K562 (cell line): ENCODE measurements around the gene GAK. TPM values are rescaled to one million over a fixed set of nuclear protein-coding genes. Genes with fewer than 3 reads are reported as not detected.
A peak's percentile ranks its signal among the peaks of the same experiment; 100 is the strongest.

Experiments used
- ATAC-seq: fragments of 200-7000 bp; cut with Tn5 transposase; 3 replicates; pipeline ENCODE4 v1.9.1; 2020; ENCODE audit warnings: moderate library complexity
- BruUV-seq: library from RNA; stranded (reverse); fragments of 400-500 nt; replicated peaks from 2 replicates; lab custom pipeline; 2021; lab: Mats Ljungman, UMichigan
- CTCF ChIA-PET: fragments of 300-600 bp; formaldehyde crosslinking; extraction: SDS; loops from one replicate; lab custom pipeline; 2021; ENCODE audit warnings: low intra/inter-chr PET ratio; lab: Yijun Ruan, JAX
- POLR2A ChIA-PET: fragments of 300-600, 350-650 bp; sonication (Branson Sonifier 250); formaldehyde crosslinking; extraction: SDS; loops from one replicate; lab custom pipeline; 2021; ENCODE audit warnings: antibody characterized with exemption, inconsistent platforms; lab: Yijun Ruan, JAX
- DNase-seq, 4 experiments: peaks; one replicate each; pipeline versions ENCODE4 v3.0.0 to v3.0.0-alpha.2; 2011 to 2018; ENCODE audit warnings: low spot score in 3 of 4, mixed read lengths in 3 of 4; ENCODE audit errors: extremely low read depth in 1 of 4
- FAIRE-seq: peaks from 2 replicates; lab custom pipeline; 2011; peaks lifted over from hg19 to GRCh38; lab: Jason Lieb, UNC
- H2AFZ ChIP-seq: 2 replicates; pipeline ENCODE4 v1.6.0; 2011; ENCODE audit warnings: low read depth, low read length, control low read depth, inconsistent platforms
- H3K27ac ChIP-seq: fragments of 200-600 bp; 3 replicates; pipeline ENCODE4 v1.8.0; 2011; ENCODE audit warnings: low read depth, mild to moderate bottlenecking, control low read depth, inconsistent platforms, low read length, moderate library complexity, mixed read lengths; ENCODE audit errors: extremely low read depth
- H3K27me3 ChIP-seq, 2 experiments: fragments of 300-600 bp in 1 of 2; 2 replicates in 1 of 2; 3 replicates in 1 of 2; pipeline versions ENCODE4 v1.6.0 to v1.8.0; 2011; ENCODE audit warnings: inconsistent platforms in 2 of 2, low read length in 2 of 2, mild to moderate bottlenecking in 1 of 2, mixed read lengths in 1 of 2, moderate library complexity in 1 of 2; ENCODE audit not compliant: control insufficient read depth in 2 of 2, insufficient read depth in 2 of 2
- H3K36me3 ChIP-seq: fragments of 300-600 bp; 3 replicates; pipeline ENCODE4 v1.8.0; 2011; ENCODE audit warnings: mild to moderate bottlenecking, low read length, inconsistent platforms; ENCODE audit not compliant: control insufficient read depth, insufficient read depth
- H3K4me1 ChIP-seq, 2 experiments: fragments of 200-600 bp in 1 of 2; replicated peaks in 1 of 2; 2 replicates in 1 of 2; 3 replicates in 1 of 2; pipeline versions ENCODE4 v1.5.1 to v1.8.0; 2011; ENCODE audit warnings: inconsistent platforms in 2 of 2, low read length in 2 of 2, mild to moderate bottlenecking in 1 of 2, mixed read lengths in 1 of 2, moderate library complexity in 1 of 2; ENCODE audit not compliant: control insufficient read depth in 2 of 2, insufficient read depth in 2 of 2
- H3K4me2 ChIP-seq: 2 replicates; pipeline ENCODE4 v1.6.1; 2011; ENCODE audit warnings: low read length, control low read depth, inconsistent platforms, mixed read lengths; ENCODE audit not compliant: insufficient read depth
- H3K4me3 ChIP-seq: fragments of 200-600 bp; sonication (generic), shearing (Covaris generic); 2 replicates; pipeline ENCODE4 v1.5.1; 2016; ENCODE audit warnings: control low read depth, inconsistent platforms
- H3K79me2 ChIP-seq: fragments of 200-600 bp; 3 replicates; pipeline ENCODE4 v1.8.0; 2011; ENCODE audit warnings: low read length, inconsistent platforms; ENCODE audit not compliant: control insufficient read depth, insufficient read depth
- H3K9ac ChIP-seq, 2 experiments: 2 replicates each; pipeline versions ENCODE4 v1.6.0 to v1.6.1; 2011; ENCODE audit warnings: low read depth in 2 of 2, low read length in 2 of 2, control low read depth in 1 of 2, inconsistent platforms in 1 of 2, mild to moderate bottlenecking in 1 of 2, mixed read lengths in 1 of 2; ENCODE audit not compliant: insufficient read depth in 1 of 2
- H3K9me1 ChIP-seq: one replicate; pipeline ENCODE4 v1.6.0; 2011; ENCODE audit warnings: inconsistent platforms, mild to moderate bottlenecking, low read length, moderate library complexity; ENCODE audit not compliant: control insufficient read depth, insufficient read depth
- H3K9me3 ChIP-seq: replicated peaks from 2 replicates; pipeline ENCODE4 v1.5.1; 2011; ENCODE audit warnings: low read depth, low read length, inconsistent platforms; ENCODE audit not compliant: control insufficient read depth, insufficient read depth
- H4K20me1 ChIP-seq: replicated peaks from 2 replicates; pipeline ENCODE4 v1.6.1; 2011; ENCODE audit warnings: low read length, inconsistent platforms, mixed read lengths; ENCODE audit not compliant: control insufficient read depth, insufficient read depth
- ARID3A ChIP-seq: IDR thresholded peaks from 2 replicates; pipeline ENCODE4 v1.6.1; 2012; ENCODE audit warnings: low read depth, low read length, improper control_type of control experiment, borderline replicate concordance
- CLOCK ChIP-seq: fragments of 250-450 bp; sonication (Bioruptor Pico); IDR thresholded peaks from 2 replicates; pipeline ENCODE4 v1.4.0; 2020; ENCODE audit warnings: mild to moderate bottlenecking, moderate library complexity, borderline replicate concordance
- HMGN3 ChIP-seq: IDR thresholded peaks from 2 replicates; pipeline ENCODE4 v1.6.1; 2011; ENCODE audit warnings: borderline replicate concordance, low read depth, mild to moderate bottlenecking, mixed read lengths, low read length; ENCODE audit not compliant: insufficient read length; ENCODE audit errors: extremely low read depth
- KLF6 ChIP-seq: fragments of 250-450 bp; sonication (Bioruptor Pico); IDR thresholded peaks from 2 replicates; pipeline ENCODE4 v1.4.0; 2020; ENCODE audit warnings: mild to moderate bottlenecking, moderate library complexity, borderline replicate concordance
- MAZ ChIP-seq, 2 experiments: fragments of 450-650 bp in 1 of 2; sonication (generic) in 1 of 2; formaldehyde crosslinking; IDR thresholded peaks in 1 of 2; conservative IDR thresholded peaks in 1 of 2; 2 replicates each; pipeline versions ENCODE4 v1.4.0 to v1.5.0; 2020; ENCODE audit warnings: mild to moderate bottlenecking in 1 of 2, missing genetic modification reagents in 1 of 2
- MYC ChIP-seq, 2 experiments: fragments of 250-450 bp in 1 of 2; sonication (Bioruptor Pico) in 1 of 2; IDR thresholded peaks; 2 replicates each; pipeline versions ENCODE4 v1.5.1 to v1.6.1; 2012 to 2021; ENCODE audit warnings: low read depth in 2 of 2, borderline replicate concordance in 1 of 2, improper control_type of control experiment in 1 of 2, low read length in 1 of 2, mild to moderate bottlenecking in 1 of 2, moderate library complexity in 1 of 2
- SMARCE1 ChIP-seq: fragments of 450-650 bp; IDR thresholded peaks from 2 replicates; pipeline ENCODE4 v1.7.1; 2016; ENCODE audit warnings: mild to moderate bottlenecking
- ZNF143 ChIP-seq: sonication (generic); formaldehyde crosslinking; IDR thresholded peaks from 2 replicates; pipeline ENCODE4 v1.9.0; 2022; ENCODE audit warnings: mild to moderate bottlenecking, missing genetic modification reagents
- ZNF347 ChIP-seq: fragments of 450-650 bp; formaldehyde crosslinking; IDR thresholded peaks from 2 replicates; pipeline ENCODE4 v1.4.0; 2020; ENCODE audit warnings: low read depth, mild to moderate bottlenecking, moderate library complexity
- WGBS: fragments of 100-300 bp; shearing (Covaris generic); methylation state at CpG from one replicate; pipeline ENCODE4 v1.1.6; 2016; ENCODE audit warnings: low coverage, mixed read lengths; ENCODE audit not compliant: insufficient coverage; ENCODE audit errors: missing lambda C conversion rate; 5-methylcytosine and 5-hydroxymethylcytosine counted together
- in situ Hi-C: fragments of 300-500 bp; cut with MboI; formaldehyde crosslinking; loops from 4 replicates; pipeline ENCODE4 v1.15.0; 2018; ENCODE audit warnings: inconsistent platforms, mixed read lengths
- intact Hi-C: fragments of 100-400 bp; cut with micrococcal nuclease; formaldehyde crosslinking; loops from 2 replicates; pipeline ENCODE4 v1.14.2; 2022
- polyA plus RNA-seq, 8 experiments: library from polyadenylated mRNA; depleted of rRNA in 4 of 8; stranded (reverse) in 5 of 8; unstranded in 3 of 8; fragments of >200 nt; fragmentation: Nextera tagmentation in 2 of 8; fragmentation: Illumina TruSeq in 1 of 8; extraction: Ambion mirVana in 2 of 8; extraction: Trizol in 1 of 8; gene quantifications; 2 replicates each; pipeline versions ENCODE4 v1.2.1 to v1.2.3, GENCODE V29; 2011 to 2014; ENCODE audit warnings: inconsistent platforms in 1 of 8, missing spikeins in 1 of 8
- total RNA-seq, 7 experiments: library from RNA; depleted of rRNA in 6 of 7; stranded (reverse); fragments of >200 nt in 6 of 7; fragmentation: Illumina TruSeq in 2 of 7; extraction: Trizol in 2 of 7; gene quantifications; 2 replicates each; pipeline versions ENCODE4 v1.2.1 to v1.2.3, GENCODE V29; 2011 to 2021; ENCODE audit warnings: low replicate concordance in 1 of 7

Gene GAK
- total and polyA plus RNA-seq, 9 of the 15 experiments (the other 6 are each of a cell fraction or from before 2014, with no cell fraction given) = 1.3 to 102 (median 16.2) TPM

- TF ChIP-seq HMGN3 (peak; percentile 64), CLOCK (CRISPR knock-in tag) (no peak)
- TF ChIP-seq, all 486 proteins: peak for 141
Observed at GRCh38 chr4:931960-932712, at the start of gene GAK, which contains the start of gene TMEM175 (continued).

- no peaks in the 10 kb centered on the region for H3K9me1 ChIP-seq
- H3K9ac ChIP-seq = peak overlapping the region in 1 of 2 experiments; percentile 45; a peak in 2 of 4 replicates
- H3K27ac ChIP-seq = 0 out of 3 replicates have a peak overlapping the region, but pooled peaks have one; percentile 24
- H3K4me3 ChIP-seq = no peak overlapping the region
- no peaks in the 10 kb centered on the region for H4K20me1 ChIP-seq
- ATAC-seq = peak; percentile 41
- peak overlapping the region; percentile 54 for H2AFZ ChIP-seq
- H3K9me3 ChIP-seq = no peaks in the 10 kb centered on the region
- H3K36me3 ChIP-seq = no peaks in the 10 kb centered on the region
- intact Hi-C loops = no loop called here
- peaks cover 24 to 47% of the 10 kb centered on the region in 2 experiments for H3K4me1 ChIP-seq
- CTCF ChIA-PET = no interaction called here
- H3K27me3 ChIP-seq = no peaks in the 10 kb centered on the region
- in situ Hi-C loops = no loop called here
- peak; percentile 49 for FAIRE-seq
- 37% methylated on average over 19 of the region's 20 CpGs for WGBS
- BruUV-seq = no TSS peak
- peak overlapping the region; percentile 16; the same call in 1 of the 2 replicates for H3K4me2 ChIP-seq
- DNase-seq = no peak
- POLR2A ChIA-PET = interaction anchor here (0.6 to 1.5 kb wide), 2 partner anchors 9 to 237 kb away, joined by 3 to 7 read pairs; no protein-coding TSS in a partner anchor
- H3K79me2 ChIP-seq = 0 out of 3 replicates have a peak, but pooled peaks cover 3% of the 10 kb centered on the region
- no peak for TF ChIP-seq KLF6 (CRISPR knock-in tag)
- TF ChIP-seq MYC (IDR thresholded peaks at IDR 0.05; ENCODE audit: low read depth, low read length) = peak; percentile 53; the same call in 1 of the 2 replicates
- TF ChIP-seq MYC (CRISPR knock-in tag; IDR thresholded peaks at IDR 0.05; ENCODE audit: borderline replicate concordance, low read depth) = no peak
- TF ChIP-seq ZNF143 = no peak
- TF ChIP-seq ARID3A = no peak
- peak; percentile 31; the same call in 1 of the 2 replicates for TF ChIP-seq SMARCE1
- TF ChIP-seq MAZ (CRISPR knock-in tag; conservative IDR thresholded peaks at IDR 0.05 in 1 of 2, IDR thresholded peaks at IDR 0.05 in 1 of 2) = 0 out of 4 replicates have a peak, but pooled peaks of 1 of the 2 experiments have one; percentile 15
- TF ChIP-seq ZNF347 (CRISPR knock-in tag) = no peak
Observed at GRCh38 chr4:978957-979701, 47.0 kb upstream of the GAK start.
